ENCODE measurements around the gene COPZ2.

COPZ2 gene

DNA sequence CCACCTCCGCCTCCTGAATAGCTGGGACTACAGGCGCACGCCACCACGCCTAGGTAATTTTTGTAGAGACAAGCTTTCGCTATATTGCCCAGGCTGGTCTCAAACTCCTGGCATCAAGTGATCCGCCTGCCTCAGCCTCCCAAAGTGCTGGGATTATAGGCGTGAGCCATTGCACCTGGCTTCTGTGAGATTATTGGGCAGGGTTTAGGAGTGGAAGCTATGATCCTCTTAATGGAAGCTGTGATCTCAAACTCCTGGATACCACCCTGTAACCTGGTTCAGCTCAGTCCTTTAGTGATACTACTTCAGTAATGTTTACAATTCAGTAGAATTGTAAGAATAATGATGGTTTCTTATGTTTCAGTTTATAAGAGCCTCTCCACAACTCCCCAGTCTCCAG is 24.7 kb upstream of the COPZ2 start:
- no peak for DNase-seq (ENCODE audit: low read depth)
- TF ChIP-seq, protein P1, sequence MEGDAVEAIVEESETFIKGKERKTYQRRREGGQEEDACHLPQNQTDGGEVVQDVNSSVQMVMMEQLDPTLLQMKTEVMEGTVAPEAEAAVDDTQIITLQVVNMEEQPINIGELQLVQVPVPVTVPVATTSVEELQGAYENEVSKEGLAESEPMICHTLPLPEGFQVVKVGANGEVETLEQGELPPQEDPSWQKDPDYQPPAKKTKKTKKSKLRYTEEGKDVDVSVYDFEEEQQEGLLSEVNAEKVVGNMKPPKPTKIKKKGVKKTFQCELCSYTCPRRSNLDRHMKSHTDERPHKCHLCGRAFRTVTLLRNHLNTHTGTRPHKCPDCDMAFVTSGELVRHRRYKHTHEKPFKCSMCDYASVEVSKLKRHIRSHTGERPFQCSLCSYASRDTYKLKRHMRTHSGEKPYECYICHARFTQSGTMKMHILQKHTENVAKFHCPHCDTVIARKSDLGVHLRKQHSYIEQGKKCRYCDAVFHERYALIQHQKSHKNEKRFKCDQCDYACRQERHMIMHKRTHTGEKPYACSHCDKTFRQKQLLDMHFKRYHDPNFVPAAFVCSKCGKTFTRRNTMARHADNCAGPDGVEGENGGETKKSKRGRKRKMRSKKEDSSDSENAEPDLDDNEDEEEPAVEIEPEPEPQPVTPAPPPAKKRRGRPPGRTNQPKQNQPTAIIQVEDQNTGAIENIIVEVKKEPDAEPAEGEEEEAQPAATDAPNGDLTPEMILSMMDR (conservative IDR thresholded peaks at IDR 0.05; ENCODE audit: low read depth, low read length), result no peak
- H3K4me3 ChIP-seq (ENCODE audit: low read depth, low read length), result no peak overlapping the region

DNA sequence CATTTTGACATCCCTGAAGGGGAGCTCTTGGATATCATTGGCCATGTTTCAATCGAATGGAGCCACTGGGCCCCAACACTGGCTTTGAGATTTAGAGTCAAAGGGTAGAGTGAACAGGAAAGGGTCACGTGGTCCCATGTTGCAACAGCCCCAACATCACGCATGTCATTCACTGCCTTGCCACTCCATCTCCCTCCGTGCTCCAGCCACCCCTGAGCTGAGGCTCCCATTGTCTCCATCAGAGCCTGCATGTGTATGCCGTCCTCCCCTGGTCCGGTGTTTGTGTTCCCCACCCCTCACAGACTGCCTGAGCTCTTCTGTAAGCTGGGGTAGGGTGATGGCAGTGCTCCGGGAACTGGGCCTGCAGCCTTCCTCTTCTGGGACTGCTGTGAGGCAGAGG is 22.7 kb upstream of the COPZ2 start:
- no peak overlapping the region for H3K4me3 ChIP-seq (ENCODE audit: low read depth, low read length)
- TF ChIP-seq, protein P1 (conservative IDR thresholded peaks at IDR 0.05; ENCODE audit: low read depth, low read length), result no peak

DNA sequence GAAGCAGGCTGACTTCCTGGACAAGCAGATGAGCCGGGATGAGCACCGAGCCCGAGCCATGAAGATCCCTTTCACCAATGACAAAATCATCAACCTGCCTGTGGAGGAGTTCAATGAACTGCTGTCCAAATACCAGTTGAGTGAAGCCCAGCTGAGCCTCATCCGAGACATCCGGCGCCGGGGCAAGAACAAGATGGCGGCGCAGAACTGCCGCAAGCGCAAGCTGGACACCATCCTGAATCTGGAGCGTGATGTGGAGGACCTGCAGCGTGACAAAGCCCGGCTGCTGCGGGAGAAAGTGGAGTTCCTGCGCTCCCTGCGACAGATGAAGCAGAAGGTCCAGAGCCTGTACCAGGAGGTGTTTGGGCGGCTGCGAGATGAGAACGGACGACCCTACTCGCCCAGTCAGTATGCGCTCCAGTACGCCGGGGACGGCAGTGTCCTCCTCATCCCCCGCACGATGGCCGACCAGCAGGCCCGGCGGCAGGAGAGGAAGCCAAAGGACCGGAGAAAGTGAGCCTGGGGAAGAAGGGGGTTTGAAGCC is 21.6 kb upstream of the COPZ2 start:
- H3K4me3 ChIP-seq (ENCODE audit: low read depth, low read length), result no peak overlapping the region
- TF ChIP-seq, protein P1 (conservative IDR thresholded peaks at IDR 0.05; ENCODE audit: low read depth, low read length), result no peak
- DNase-seq (ENCODE audit: low read depth), result no peak

More for the DNA sequence above, 22.7 kb upstream of the COPZ2 start:
- DNase-seq (ENCODE audit: low read depth), result no peak

DNA sequence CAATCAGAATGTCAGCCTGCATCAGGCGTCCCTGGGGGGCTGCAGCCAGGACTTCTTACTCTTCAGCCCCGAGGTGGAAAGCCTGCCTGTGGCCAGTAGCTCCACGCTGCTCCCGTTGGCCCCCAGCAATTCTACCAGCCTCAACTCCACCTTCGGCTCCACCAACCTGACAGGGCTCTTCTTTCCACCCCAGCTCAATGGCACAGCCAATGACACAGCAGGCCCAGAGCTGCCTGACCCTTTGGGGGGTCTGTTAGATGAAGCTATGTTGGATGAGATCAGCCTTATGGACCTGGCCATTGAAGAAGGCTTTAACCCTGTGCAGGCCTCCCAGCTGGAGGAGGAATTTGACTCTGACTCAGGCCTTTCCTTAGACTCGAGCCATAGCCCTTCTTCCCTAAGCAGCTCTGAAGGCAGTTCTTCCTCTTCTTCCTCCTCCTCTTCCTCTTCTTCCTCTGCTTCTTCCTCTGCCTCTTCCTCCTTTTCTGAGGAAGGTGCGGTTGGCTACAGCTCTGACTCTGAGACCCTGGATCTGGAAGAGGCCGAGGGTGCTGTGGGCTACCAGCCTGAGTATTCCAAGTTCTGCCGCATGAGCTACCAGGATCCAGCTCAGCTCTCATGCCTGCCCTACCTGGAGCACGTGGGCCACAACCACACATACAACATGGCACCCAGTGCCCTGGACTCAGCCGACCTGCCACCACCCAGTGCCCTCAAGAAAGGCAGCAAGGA is 21.0 kb upstream of the COPZ2 start:
- no peak overlapping the region for H3K4me3 ChIP-seq (ENCODE audit: low read depth, low read length)

DNA sequence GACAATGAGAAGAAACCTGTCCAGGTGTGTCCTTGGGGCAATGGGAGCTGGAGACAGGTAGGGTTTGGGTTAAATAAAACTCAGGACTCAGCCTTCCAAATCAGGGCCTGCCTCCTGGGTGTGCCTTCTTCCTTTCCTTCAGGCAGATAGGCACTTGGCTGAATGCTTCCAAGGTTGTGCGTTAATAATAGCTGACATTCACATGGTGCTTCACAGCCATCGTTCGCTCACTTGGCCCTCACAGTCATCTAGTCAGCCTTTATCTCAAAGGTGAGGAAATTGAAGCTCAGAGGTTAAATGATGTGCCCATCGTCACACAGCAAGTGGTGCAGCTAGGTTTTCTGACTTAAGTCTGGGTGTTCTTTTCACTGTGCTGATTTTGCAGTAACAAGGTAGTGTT is 20.0 kb upstream of the COPZ2 start:
- DNase-seq (ENCODE audit: low read depth), result no peak
- no peak overlapping the region for H3K4me3 ChIP-seq (ENCODE audit: low read depth, low read length)
- TF ChIP-seq, protein P1 (conservative IDR thresholded peaks at IDR 0.05; ENCODE audit: low read depth, low read length), result no peak

More for the DNA sequence above, 21.0 kb upstream of the COPZ2 start:
- no peak for DNase-seq (ENCODE audit: low read depth)
- TF ChIP-seq, protein P1 (conservative IDR thresholded peaks at IDR 0.05; ENCODE audit: low read depth, low read length), result no peak

DNA sequence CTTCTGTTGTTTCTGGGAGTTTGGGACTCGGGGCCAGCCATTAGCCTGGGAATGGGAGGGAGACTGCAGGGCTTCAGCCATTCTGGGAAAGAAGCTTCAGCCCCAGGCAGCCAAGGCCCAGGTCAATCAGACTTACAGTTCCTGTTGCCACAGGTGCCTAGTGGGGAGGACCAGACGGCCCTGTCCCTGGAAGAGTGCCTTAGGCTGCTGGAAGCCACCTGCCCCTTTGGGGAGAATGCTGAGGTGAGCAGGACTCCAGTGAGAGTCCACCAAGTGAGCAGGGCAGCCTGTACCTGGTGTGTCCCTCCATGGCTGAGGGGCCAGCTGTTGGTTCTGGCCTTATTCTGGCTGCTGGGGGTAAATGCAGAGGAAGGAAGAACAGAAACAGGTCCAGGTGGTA is 19.3 kb upstream of the COPZ2 start:
- DNase-seq (ENCODE audit: low read depth), result no peak
- H3K4me3 ChIP-seq (ENCODE audit: low read depth, low read length), result no peak overlapping the region
- TF ChIP-seq, protein P1 (conservative IDR thresholded peaks at IDR 0.05; ENCODE audit: low read depth, low read length), result no peak

DNA sequence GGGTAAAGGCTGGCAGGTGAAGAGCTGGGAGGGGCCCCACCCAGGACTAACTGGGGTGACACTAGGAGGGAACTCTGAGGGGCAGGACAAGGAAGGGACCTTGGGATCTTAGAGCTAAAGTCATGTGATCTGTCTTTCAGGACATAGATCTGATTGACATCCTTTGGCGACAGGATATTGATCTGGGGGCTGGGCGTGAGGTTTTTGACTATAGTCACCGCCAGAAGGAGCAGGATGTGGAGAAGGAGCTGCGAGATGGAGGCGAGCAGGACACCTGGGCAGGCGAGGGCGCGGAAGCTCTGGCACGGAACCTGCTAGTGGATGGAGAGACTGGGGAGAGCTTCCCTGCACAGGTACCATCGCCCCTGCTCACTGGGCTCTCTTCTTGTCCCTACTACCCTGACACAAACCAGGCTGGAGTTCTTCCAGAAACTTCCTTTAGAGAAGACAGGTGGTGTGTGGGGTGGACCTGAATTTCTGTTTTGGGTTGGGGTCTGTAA is 18.7 kb upstream of the COPZ2 start:
- TF ChIP-seq, protein P1 (conservative IDR thresholded peaks at IDR 0.05; ENCODE audit: low read depth, low read length), result no peak
- DNase-seq (ENCODE audit: low read depth), result no peak
- H3K4me3 ChIP-seq (ENCODE audit: low read depth, low read length), result peak overlapping the region; percentile 81

Data from choroid plexus epithelial cell (primary cell).